ENCODE data around the gene PTPRN2.
A peak's percentile ranks its signal among the peaks of the same experiment; 100 is the strongest.

The PTPRN2 gene

DNA sequence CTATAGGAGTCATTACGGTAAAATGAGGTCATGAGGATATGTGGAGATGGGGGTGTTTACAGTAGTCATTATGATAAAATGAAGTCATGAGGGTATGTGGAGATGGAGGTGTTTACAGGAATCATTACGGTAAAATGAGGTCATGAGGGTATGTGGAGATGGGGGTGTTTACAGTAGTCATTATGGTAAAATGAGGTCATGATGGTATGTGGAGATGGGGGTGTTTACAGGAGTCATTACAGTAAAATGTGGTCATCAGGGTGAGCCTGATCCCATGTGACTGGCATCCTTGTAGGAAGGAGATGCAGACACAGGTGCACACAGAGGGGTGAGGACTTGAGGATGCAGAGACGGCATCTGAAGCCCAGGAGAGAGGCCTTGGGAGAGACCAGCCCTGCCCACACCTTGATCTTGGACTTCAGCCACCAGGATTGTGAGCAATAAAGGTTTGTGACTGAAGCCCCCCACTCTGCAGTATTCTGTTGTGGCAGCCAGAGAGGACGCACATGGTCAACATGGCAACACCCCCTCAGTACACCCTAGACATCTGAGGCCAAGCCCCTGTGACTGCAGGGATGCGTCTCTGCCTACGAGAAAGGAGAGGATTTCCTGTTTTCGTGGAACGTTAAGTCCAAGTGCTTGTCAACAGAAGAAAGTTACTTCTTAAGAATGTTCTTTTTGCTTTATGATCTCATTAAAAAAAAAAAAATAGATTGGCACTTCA is 706.4 kb downstream of the PTPRN2 start:
- DNase-seq, result no peak

DNA sequence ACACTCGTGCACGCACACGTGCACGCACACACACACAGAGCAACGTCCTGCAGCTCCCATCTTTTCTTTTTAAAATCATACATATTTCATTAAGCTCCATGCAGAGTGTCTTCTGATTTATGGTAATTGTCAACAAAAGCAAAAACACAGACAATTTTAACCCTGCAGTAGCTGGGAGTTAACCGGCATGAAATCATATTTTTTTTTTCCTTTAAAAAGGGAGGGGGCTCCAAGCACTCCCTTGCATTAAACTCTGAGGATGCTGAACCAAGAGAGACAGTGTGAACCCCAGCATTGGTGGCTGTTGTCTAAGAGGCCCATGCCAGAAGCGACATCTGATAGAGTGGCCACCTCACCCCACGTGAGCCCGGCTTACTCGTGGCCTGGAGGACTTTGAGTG is 708.2 kb downstream of the PTPRN2 start:
- no peak for DNase-seq

DNA sequence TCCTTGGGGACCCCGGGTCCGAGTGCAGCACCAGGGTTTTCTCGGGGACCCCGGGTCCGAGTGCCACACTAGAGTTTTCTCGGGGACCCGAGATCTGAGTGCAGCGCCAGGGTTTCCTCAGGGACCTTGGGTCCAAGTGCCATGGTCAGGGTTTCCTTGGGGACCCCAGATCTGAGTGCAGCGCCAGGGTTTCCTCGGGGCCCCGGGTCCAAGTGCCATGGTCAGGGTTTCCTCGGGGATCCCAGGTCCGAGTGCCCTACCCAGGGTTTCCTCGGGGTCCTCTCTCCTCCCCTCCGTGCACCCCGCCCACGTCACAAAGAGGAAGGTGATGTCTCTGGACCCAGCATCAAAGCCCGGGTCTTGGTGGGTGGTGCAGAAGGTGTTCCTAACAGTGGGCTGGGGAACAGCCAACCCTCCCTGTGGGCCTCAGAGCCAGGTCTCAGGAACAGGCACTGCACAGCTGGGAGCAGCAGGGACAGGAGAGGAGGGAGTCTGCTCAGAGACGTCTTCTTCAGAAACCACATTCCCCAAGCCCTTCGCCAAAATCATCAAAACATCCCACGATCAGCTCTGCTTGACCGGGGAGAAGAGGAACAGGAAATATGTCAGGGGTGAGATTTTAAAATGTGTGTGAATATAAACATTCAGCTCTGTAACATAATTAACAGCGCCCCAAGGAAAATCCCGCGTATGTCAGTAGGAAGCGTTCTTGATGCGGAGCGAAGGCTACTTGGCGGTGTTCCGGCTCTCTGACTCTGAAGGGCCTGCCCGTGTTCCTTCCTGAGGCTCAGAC is 710.1 kb downstream of the PTPRN2 start:
- DNase-seq, result no peak

DNA sequence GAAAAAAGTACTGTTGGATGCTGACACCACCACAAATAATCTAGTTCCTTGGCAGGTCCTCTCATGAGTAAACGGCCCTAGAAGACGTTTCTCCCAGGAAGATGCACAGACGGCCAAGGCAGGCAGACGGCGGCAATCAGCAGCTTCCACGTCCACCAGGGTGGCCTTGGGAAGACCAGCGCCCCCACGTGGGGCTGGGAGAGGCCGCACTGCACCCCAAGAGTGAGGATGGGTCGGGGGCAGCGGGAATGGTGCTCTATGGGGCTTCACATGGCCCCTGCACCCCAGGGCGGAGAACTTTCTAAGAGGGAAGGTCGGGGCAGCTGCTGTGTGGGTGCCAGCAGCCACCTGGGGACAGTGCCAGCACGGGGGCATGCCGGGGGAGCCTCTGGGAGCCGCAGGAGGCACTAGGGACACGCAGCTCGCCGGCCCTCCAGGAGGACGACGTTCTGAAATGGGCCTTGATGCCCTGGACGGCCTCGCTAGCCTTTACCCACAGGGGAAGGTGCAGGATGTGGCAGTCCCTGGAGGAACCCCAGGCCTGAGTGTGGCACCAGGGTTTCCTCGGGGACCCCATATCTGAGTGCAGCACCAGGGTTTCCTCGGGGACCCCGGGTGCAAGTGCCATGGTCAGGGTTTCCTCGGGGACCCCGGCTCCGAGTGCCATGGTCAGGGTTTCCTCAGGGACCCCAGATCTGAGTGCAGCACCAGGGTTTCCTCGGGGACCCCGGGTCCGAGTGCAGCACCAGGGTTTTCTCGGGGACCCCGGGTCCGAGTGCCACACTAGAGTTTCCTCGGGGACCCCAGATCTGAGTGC is 710.9 kb downstream of the PTPRN2 start:
- no peak for DNase-seq

DNA sequence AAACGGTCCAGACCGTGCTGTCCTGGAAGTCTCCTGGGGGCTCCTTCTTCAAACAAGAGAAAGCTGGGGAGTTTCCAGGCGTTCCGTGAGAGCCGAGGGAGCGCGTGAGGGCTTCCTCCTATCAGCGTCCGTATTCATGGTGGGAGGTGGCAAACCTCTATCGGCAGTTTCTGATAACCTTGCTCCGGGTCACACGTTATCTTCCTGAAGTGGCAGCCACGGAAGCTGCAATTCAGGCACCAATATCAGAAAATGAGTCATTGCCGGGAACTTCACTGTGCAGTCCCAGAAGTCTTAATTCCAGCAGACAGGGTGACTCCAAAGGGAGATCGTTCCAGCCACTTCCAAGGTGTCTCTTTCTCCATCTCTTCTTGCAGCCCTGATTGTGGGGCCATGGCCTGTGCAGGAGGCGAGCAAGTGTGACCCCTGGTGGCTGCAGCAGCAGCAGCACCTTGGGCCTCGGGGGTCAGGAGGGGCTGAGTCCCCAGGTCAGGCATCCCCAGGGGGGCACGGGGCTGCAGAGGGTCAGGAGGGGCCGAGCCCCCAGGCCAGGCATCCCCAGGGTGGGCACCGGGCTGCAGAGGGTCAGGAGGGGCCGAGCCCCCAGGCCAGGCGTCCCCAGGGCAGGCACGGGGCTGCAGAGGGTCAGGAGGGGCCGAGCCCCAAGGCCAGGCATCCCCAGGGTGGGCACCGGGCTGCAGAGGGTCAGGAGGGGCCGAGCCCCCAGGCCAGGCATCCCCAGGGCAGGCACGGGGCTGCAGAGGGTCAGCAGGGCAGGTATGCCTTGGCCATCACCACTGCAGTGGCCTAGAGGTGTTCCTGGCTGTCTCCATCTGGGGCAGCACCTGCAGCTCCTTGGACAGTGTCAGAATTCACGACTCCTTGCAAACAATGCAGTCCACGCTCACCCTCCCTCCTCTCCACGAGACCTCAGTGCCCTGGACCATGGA is 712.1 kb downstream of the PTPRN2 start:
- DNase-seq, result peak; percentile 60

DNA sequence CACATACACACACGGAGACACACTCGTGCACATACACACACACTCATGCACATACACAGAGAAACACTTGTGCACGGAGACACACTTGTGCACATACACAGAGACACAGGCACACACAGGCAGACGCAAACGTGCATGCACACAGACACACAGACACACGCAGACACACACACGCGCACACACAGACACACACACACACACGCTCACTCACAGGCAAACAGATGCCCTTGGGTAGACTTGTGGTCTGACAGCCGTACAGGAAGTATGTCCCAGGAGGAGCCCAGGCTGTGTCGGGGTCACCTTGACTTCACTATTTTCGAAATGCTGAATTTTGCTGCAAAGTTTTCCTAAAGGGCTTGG is 712.8 kb downstream of the PTPRN2 start:
- DNase-seq, result no peak

DNA sequence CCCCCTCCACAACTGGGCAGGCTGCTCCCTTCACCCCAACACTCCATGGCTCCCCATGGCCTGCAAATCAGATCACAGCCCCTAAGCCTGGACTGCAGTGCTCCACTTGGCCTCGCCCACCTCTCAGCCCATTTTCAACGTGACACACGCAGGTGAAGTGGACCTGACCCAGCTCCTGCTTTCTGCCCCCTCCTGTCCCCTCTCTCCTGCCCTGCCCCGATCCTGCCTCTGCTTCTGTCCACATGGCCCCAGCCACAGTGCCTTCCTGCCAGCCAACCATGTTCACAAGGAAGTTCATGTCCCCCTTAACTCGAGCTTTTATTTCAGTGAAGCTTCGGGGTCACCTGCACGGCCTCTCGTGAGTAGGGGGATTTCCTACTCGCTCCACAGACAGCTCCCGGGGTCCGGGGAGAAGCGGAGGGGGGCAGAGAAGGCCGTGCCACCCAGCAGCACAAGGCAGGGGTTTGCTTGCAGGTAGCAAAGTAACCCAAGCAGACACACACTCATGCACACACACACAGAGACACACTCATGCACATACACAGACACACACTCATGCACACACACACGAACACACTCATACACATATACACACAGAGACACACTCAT is 713.3 kb downstream of the PTPRN2 start:
- DNase-seq, result no peak

DNA sequence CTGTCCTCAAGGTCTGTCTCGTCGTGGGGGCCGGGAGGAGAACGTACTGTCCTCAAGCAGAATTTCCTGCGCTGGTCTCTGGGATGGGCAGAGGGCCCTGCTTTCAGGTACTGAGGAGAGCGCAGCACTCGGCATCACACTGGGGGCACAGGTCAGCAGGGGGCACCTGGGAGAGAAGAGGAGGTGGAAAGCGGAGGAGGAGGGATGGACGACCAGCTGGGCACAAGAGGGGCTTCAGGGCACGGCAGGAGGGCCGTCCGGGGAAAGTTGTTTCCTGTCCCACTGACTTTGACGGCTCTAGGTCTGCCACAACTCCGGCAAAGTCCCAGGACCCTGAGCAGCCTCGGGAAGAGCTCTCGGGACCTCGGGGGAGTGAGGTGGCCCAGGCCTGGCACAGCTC is 714.0 kb downstream of the PTPRN2 start:
- no peak for DNase-seq

DNA sequence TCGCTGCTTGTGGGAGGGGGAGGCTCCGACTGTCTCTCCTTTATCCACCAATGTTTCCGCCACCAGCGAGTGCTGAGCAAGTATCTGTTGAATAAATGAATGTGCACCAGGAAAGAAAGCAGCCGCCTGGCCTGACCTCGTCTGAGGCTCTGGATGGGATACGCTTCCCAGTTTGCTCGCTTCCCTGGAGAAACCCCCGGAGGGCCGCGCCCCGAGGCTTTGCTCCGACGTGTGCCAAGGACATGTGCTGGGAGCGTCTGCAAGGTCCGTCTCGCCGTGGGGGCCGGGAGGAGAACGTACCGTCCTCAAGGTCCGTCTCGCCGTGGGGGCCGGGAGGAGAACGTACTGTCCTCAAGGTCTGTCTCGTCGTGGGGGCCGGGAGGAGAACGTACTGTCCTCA is 714.4 kb downstream of the PTPRN2 start:
- no peak for DNase-seq

DNA sequence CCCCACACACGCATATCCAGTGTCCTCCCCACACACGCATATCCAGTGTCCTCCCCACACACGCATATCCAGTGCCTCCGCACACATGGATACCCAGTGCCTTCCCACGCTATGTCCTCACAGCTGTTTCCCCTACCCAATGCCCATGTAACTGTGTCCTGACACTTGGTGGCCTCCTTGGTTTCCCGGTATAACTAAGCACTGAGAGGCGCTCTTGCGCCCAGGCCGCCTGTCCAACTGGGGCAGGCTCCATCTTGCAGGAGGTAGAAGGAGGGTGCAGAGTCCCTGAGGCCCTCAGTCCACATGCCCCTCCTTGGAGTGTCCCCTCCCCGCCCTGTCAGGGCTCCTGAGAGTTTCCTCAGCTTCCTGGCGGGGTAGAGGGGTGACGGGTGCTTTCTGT is 715.2 kb downstream of the PTPRN2 start:
- DNase-seq, result no peak

DNA sequence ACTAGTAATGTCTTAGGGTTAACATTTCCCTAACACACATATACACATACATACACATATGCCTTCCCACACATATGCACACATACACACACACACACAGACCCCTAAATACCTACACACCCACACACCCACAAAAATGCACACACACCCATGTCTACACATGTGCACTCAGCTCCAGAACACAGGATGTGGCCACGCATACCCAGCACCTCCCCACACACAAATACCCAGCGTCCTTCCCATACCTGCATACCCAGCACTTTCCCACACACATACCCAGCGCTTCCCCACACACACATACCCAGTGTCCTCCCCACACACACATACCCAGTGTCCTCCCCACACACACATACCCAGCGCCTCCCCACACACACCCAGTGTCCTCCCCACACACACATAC is 715.9 kb downstream of the PTPRN2 start:
- no peak for DNase-seq

DNA sequence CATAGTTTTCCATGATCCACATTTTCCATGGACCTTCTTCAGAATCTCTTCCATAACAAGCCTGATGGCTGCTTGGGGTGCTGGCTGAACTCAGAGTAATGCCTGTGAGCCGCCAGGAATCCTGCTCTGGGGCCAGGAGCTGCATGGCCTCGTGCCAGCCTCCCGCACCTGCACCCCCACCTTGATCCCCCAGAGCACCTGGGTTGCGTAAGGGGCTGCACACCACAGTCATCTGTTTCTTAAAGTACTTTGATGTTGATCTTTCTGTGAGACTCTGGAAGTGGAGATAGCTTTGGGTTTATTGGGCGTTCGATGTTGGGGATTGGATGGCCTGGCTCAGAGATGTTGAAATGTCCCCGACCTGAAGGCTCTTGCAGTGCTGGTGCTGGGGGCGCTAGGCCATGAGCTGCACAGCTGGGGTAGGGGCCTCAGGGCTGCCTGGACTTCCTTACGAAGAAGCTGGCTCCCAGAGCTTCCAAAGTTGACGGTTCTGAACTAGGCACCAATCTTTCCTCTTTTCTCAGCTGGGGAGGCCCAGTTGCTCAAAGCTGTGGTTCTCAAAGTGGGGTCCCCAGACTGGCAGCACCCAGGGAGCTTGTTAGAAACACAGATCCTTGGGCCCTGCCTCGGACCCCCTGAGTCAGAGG is 716.9 kb downstream of the PTPRN2 start:
- no peak for DNase-seq

DNA sequence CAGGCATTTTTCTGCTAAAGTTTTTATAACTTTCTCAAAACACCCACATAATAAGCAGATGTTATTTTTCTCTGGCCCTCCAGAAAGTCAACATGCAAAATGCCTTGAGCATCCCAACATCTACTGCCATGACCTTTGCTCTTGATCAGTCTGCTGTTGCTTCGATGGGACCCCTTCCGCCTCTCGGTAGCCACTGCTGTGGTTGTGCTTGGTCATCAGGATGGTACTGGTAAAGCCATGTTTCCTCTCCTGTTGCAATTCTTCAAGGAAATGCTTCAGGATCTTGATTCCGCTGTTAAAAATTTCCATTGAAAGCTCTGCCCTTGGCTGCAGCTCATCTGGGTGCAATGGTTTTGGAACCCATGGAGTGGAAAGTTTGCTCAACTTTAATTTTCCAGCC is 717.8 kb downstream of the PTPRN2 start:
- DNase-seq, result no peak

DNA sequence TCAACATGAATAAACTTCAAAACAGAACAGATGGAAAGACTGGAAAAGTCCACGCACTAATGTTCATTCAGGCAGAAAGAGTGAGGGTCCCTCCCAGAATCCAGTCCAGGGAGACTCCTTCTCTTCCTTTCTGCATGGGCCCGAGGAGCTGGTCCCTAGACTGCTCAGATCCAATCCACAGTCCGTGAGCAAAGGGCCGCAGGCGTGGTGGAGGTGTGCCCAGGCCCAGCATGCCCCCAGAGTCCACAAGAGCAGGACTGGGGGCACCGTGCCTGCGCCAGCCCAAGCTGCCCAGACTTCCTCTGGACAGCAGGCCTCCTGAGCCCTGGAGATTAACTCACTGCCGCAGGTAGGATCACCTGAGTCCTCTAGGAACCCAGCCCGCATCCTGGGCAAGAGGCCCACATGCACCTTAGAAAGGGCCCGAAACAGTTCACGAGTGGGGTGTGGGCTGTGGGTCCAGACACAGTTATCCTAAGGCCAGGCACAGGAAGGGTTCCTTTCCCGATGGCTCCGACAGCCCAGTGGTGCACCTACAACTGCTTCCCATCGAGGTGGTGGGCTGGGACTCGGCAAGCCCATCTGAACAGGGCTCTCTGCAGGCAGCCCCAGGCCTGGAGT is 719.8 kb downstream of the PTPRN2 start:
- no peak for DNase-seq

DNA sequence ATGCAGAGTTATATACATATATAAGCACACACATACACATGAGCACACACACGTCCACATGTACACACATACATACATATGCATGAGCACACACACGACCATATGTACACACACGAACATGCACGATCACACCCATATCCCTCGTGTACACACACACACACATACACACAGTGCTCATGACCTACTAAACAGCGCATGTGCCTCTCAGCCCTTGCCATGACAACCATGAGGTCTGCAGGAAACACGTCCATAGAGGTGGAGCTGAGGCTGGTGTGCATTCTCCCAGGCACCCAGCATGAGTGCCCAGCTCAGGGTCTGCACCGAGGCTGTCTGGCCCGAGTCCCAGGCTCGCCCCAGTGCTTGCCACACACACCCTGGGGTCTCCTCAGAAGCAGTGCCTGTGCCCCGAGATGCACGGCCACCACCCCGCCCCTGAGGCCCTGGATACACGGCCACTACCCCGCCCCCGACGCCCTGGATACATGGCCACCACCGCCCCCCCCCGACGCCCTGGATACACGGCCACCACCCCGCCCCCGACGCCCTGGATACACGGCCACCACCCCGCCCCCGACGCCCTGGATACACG is 721.2 kb downstream of the PTPRN2 start:
- DNase-seq, result no peak

DNA sequence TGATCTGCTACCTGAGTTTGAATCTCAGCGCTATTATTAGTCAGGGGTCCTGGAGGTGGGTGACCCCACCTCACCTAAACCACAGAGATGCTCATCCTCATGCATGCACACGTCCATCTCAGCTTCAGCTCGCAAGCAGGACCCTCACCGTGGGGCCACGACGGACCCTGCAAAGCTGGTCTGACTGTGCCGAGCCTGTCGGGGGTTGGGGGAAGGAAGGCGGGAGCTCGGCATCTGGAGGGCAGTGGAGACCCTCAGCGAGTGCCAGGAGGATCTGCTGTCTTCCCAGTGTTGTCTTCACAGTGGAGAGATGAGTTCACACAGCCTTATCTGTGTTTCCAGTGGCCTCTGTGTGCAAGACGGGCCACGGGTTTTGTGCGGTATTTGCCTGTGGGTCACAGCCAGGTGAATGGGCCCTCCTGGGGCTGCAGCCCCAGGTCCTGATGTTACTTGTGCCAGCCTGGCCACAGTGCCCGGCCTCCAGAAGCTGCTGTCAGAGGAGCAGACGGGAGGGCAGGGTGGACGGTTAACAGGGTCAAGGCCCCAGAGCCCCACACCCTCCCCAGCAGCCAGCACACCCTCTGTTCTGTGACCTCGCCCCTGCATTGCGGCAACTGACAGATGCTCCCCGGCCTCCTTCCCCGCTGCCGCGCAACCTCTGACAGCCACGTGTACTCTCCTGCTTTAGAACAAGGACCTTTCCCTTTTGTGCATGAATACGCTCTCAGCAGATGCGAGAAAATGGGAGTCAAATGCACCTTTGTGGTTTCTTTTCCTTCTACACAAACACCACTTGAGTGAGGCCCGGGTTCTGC is 722.1 kb downstream of the PTPRN2 start:
- DNase-seq, result no peak

DNA sequence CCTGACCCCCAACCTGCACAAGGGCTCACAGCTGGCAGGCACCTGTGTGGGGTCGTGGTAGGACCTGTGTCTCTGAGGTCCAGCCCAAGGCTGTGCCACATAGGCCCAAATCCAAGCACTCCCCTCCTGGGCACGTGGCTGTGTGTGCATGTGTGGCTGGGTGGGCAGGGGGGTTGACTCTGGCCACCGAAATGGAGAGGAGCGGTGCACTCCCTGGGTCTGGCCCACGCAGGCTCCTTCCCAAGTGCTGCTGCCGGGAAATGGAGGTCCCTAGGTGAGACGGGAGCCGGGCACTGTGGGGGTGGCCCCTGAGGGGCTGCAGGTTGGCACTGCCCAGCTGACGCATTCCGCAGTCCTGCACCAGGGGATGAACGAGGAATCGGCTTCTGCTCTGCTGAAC is 722.7 kb downstream of the PTPRN2 start:
- DNase-seq, result no peak

DNA sequence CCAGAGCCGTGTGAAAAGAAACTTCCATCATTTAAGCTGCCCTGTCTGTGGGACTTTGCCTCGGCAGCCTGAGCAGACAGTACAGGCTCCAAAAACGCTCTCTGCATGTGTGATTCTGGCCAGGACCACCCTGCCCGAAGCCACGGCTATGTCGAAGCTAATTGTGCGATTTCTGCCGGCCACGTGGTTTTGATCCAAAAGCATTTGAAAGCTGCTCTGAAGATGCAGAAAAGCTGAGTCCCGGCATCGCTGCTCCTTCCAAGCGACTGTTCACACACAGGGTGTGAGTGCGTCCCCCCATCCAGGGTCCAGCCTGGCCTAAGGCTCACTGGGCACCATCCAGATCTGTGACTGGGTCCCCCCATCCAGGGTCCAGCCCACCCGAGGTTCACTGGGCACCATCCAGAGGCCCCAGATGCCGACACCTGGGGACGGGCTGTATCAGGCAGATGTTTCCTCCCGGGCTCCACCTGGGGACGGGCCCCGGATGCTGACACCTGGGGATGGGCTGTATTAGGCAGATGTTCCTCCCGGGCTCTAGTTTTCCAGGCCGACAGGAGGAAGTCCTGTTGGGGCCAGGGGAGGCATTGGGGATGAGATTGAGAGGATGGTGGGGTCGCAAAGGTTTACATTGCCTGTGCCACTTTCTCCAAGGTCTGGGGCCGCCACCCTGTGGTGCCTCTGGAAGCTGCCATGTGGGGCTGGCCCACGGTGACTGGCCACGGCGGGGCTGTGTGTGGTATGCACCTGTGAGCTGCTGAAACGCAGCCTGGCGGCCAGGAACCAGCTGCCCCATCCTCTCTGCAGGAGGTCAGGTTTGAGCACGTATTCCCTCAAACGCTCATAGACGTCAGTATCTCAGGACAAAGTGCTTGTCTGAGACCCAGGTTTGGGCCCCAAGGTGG is 723.5 kb downstream of the PTPRN2 start:
- no peak for DNase-seq

DNA sequence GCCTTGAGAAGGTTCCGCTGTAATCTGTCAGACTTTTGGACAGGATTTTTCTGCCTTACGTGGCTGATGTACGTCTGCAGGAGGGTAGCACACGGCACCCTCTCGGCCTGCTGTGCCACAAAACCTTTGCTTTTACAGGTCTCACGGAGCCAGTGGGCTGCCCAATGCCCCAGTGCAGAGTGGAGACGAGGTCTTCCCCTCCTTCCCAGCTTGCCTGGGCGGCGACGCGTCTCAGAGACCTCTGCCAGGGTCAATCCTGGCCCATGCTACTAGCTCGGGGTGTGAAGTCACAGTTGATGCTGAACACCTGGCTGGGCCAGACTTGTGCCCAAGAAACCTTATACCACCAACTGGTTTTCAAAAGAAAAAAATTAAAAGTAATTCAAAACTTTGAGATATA is 724.4 kb downstream of the PTPRN2 start:
- DNase-seq, result no peak
